ENCODE measurements around the gene CYB561D2. TPM values are rescaled to one million over a fixed set of nuclear protein-coding genes. Genes with fewer than 3 reads are reported as not detected.

Gene CYB561D2
- total RNA-seq, 1 experiment from 2014 or later: 53.7 TPM

DNA sequence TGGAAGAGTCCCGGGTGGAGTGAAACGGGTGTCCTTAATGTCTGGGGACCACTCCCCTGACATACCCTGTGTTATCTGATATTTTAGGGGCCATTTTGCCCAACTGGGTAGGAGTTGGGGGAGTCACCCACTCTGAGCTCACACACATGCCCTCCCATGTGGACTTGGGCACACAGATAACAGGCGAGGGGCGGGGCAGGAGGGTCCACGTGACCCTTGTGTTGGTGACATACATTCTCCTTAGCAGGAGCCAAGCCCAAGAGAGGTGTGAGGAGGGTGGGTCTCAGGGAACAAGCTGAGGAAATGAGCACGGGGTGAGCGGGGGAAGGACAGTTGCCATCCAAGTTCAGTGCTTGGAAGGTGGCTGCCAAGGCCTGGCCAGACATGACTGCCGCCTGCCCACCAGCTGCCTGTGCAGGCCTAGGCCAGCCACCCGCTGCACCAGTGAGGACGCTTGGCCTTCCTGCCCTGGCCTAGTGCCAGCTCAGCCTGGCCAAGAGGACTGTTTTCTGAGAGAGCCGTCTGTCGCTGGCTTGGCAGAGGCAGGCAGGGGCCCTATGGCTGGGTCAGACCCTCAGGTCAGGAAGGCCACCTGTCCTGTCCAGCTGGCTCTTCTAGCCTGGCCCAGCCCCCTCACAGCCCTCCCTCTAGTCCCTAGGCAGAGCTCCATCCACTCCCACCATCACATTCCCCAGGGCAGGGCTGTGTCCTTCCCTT lies 40.0 kb downstream of the CYB561D2 start:
- no peak for DNase-seq (ENCODE audit: low spot score)

- DNase-seq (ENCODE audit: low spot score): no peak
These were observed 41.5 kb downstream of the CYB561D2 start for GRCh38 chr3:50392101-50392715.

DNA sequence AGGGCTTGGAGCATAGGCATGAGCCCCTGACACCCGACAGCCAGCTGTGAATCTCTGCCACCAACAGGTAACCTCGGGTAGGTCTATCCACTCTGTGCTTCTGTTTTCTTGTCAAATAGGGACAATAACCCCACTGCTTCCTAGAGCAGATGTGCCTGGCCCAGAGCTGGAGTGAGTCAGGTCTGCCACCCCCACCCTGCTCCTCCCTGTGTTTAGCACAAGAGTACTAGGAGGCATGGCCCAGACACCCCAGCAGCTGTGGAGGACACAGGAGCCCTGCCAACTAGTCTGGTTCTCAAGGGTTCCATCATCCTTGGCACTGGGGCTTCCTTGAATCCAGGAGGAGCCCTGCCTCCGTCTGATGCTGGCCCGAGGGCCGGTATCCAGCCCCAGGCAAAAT lies 42.4 kb downstream of the CYB561D2 start:
- DNase-seq (ENCODE audit: low spot score): no peak

DNA sequence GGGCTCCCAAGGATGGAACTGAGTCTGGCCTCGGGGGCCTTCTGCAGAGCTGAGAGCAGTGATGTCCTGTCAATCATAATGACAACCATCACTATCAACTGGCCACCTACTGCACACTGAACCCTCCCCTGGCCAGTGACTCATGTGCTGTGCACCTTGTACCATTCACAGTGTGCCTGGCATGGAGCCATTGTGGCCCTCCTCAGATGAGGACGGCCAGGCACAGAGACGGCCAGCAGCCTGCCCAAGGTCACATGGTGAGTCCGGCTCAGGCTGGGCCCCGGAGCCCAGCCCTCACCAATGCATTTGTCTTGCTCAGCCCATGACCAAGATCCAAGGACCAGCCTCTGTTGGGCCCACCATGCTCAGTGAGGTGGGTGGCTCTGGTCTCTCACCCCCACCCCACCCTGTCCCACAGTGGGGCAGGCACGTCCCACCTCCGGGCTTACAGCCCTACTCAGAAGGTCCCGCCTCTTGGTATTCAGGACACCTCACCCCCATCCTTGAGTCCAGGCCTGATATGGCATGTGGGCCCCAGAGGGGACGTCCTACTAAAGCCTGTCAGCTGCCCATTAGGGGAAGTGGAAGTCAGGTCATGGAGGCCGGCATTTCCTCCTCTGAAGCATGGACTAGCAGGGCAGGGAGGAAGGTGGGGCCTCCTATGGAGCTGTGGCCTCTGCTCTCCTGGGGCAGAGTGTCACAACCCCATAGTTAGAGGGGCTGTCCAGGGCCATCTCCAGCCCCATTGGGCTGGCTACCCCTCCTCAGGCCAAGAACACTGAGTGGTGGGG lies 44.6 kb downstream of the CYB561D2 start:
- no peak for DNase-seq (ENCODE audit: low spot score)

DNA sequence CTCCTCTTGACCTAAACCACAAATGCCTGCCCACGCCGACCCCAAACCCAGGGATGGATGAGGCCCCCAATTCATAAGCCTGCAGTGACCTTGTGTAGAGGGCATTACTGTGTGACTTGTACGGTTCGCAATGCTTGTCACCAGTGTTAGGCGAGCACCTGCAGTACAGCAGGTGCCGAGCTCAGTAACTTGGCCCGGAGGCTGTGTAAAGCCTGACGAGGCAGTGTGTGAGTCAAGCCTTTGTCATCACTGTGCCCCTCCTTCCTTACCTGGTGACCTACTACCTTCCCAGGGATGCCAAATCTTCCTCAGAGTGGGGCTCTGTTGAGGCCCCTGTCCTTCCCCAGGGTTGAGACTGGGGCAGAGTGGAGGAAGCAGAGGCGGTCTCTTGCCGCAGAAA lies 45.8 kb downstream of the CYB561D2 start:
- no peak for DNase-seq (ENCODE audit: low spot score)

DNA sequence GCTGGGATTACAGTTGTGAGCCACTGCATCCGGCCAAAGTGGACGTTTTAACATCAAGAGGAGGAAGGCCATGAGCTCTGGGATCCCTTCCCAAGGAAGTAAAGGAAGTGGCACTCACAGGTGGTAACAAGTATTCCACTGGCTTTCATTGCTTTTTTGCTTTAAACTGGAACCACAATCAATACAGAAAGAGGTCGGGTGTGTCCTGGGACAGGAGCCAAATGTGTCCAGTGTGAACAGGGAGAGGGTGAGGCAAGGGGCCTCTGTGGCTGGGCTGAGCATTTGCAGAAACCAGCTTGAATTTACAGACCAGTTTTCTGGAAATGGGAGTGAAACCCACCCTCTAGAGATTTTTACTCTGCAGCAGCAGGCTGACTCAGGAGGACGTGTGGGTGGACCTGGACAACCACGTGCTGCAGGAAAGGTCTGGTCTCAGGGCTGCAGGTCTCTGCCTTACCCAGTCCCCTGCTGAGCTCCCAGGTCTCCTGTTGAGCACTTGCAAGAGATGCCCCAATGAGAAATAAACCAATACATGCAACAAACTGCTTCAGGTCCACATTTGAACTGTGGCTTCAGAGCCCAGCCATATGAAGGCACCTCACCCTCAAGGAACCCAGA lies 51.4 kb downstream of the CYB561D2 start:
- no peak for DNase-seq (ENCODE audit: low spot score)

Other genes starting within 250 kb of the CYB561D2 start
- 3.5 and 11.1 TPM in 2 replicates for gene SEMA3F, start 195.5 kb upstream of the CYB561D2 start, total RNA-seq (2014; rRNA removed; shearing (Covaris generic))
- gene GNAT1, start 159.3 kb upstream of the CYB561D2 start, total RNA-seq (2014; rRNA removed; shearing (Covaris generic)): not detected in 2 replicates
- 0.74 TPM in 1 of 2 replicates, not detected in the other for gene SLC38A3, start 145.6 kb upstream of the CYB561D2 start, total RNA-seq (2014; rRNA removed; shearing (Covaris generic))
- gene GNAI2, start 114.7 kb upstream of the CYB561D2 start, total RNA-seq (2014; rRNA removed; shearing (Covaris generic)): 247 and 283 TPM in 2 replicates
- 22.9 and 26.3 TPM in 2 replicates for gene SEMA3B, start 81.7 kb upstream of the CYB561D2 start, total RNA-seq (2014; rRNA removed; shearing (Covaris generic))
- gene LSMEM2, start 71.8 kb upstream of the CYB561D2 start, total RNA-seq (2014; rRNA removed; shearing (Covaris generic)): not detected in 2 replicates
- 120 and 129 TPM in 2 replicates for gene IFRD2, start 58.4 kb upstream of the CYB561D2 start, total RNA-seq (2014; rRNA removed; shearing (Covaris generic))
- 7.5 and 9.7 TPM in 2 replicates for gene HYAL3, start 51.5 kb upstream of the CYB561D2 start, total RNA-seq (2014; rRNA removed; shearing (Covaris generic))
- gene NAA80, start 51.5 kb upstream of the CYB561D2 start, total RNA-seq (2014; rRNA removed; shearing (Covaris generic)): 8.5 and 13.1 TPM in 2 replicates
- gene HYAL1, start 47.3 kb upstream of the CYB561D2 start, total RNA-seq (2014; rRNA removed; shearing (Covaris generic)): 0.72 and 2.3 TPM in 2 replicates
- gene HYAL2, start 28.1 kb upstream of the CYB561D2 start, total RNA-seq (2014; rRNA removed; shearing (Covaris generic)): 113 TPM in 2 replicates
- 30.6 and 34.3 TPM in 2 replicates for gene TUSC2, start 22.6 kb upstream of the CYB561D2 start, total RNA-seq (2014; rRNA removed; shearing (Covaris generic))
- gene RASSF1, start 10.0 kb upstream of the CYB561D2 start, total RNA-seq (2014; rRNA removed; shearing (Covaris generic)): 12.9 and 16.9 TPM in 2 replicates
- 0.09 and 0.62 TPM in 2 replicates for gene ZMYND10, start 5.1 kb upstream of the CYB561D2 start, total RNA-seq (2014; rRNA removed; shearing (Covaris generic))
- 23.1 and 24.8 TPM in 2 replicates for gene NPRL2, start 87 bp upstream of the CYB561D2 start, total RNA-seq (2014; rRNA removed; shearing (Covaris generic))
- gene TMEM115, start 8.7 kb downstream of the CYB561D2 start, total RNA-seq (2014; rRNA removed; shearing (Covaris generic)): 57.3 and 58.9 TPM in 2 replicates
- 0.22 and 0.26 TPM in 2 replicates for gene CACNA2D2, start 152.8 kb downstream of the CYB561D2 start, total RNA-seq (2014; rRNA removed; shearing (Covaris generic))
- 0.43 TPM in 1 of 2 replicates, not detected in the other for gene C3orf18, start 216.9 kb downstream of the CYB561D2 start, total RNA-seq (2014; rRNA removed; shearing (Covaris generic))
- 15.3 and 18.1 TPM in 2 replicates for gene HEMK1, start 218.7 kb downstream of the CYB561D2 start, total RNA-seq (2014; rRNA removed; shearing (Covaris generic))